Measurements from ENCODE around the gene INSR. TPM values are rescaled to one million over a fixed set of nuclear protein-coding genes. Genes with fewer than 3 reads are reported as not detected.

Gene INSR
- total RNA-seq, 2 experiments from 2014 or later: 3.7 to 3.9 TPM

DNA sequence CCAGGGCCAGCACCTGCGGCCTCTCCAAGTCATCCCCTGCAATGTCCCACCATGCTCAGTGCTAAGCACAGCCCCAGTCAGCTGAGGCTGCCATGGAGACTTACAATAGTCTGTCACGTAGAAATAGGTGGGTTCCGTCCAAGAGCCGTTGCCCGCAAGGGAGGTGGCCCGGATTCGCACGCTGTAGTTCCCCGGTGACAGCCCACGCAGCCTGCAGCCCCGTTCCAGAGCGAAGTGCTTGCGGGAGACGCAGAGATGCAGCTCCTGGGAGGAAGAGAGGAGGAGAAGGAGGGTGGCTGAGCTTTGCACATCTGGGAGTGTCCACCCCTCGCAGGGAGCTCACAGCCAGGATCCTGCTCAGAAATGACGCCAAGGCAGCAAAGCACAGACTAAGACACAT is 162.2 kb downstream of the INSR start:
- H3K36me3 Mint-ChIP-seq (ENCODE audit: low read depth): no peaks in the 10 kb centered on the region
- intact Hi-C loops (cut with micrococcal nuclease): no loop called here
- CTCF ChIA-PET: no interaction called here
- H3K4me1 Mint-ChIP-seq (ENCODE audit: low read depth): no peaks in the 10 kb centered on the region
- no peak overlapping the region for H3K27ac Mint-ChIP-seq
- H3K27me3 Mint-ChIP-seq (ENCODE audit: low read depth): no peaks in the 10 kb centered on the region
- peaks cover 3% of the 10 kb centered on the region for H3K9me3 Mint-ChIP-seq
- H3K4me3 Mint-ChIP-seq: no peak overlapping the region
- DNase-seq: no peak

- Mint-ChIP-seq H3K27me3 (ENCODE audit: low read depth) (no peaks in the 10 kb centered on the region), H3K27ac (no peak overlapping the region), H3K9me3 (peaks cover 15% of the 10 kb centered on the region), H3K36me3 (ENCODE audit: low read depth) (peaks cover 8% of the 10 kb centered on the region), H3K4me3 (no peak overlapping the region), H3K4me1 (ENCODE audit: low read depth) (no peaks in the 10 kb centered on the region)
- intact Hi-C loops (cut with micrococcal nuclease): no loop called here
- no peak for DNase-seq
- CTCF ChIA-PET: interaction anchor here (0.8 kb wide), 1 partner anchor 28 kb away, joined by 3 read pairs; no protein-coding TSS in a partner anchor
Measured at GRCh38 chr19:7130043-7130442, 164.2 kb downstream of the INSR start.

- no peaks in the 10 kb centered on the region for H3K4me1 Mint-ChIP-seq (ENCODE audit: low read depth)
- intact Hi-C loops (cut with micrococcal nuclease): no loop called here
- CTCF ChIA-PET: interaction anchor here (0.5 to 1.2 kb wide), 3 partner anchors 23 to 1668 kb away, joined by 3 to 5 read pairs (median 4); no protein-coding TSS in a partner anchor
- H3K36me3 Mint-ChIP-seq (ENCODE audit: low read depth): peaks cover 12% of the 10 kb centered on the region
- no peak for DNase-seq
- peaks cover 19% of the 10 kb centered on the region for H3K9me3 Mint-ChIP-seq
- H3K27ac Mint-ChIP-seq: no peak overlapping the region
- H3K4me3 Mint-ChIP-seq: no peak overlapping the region
- H3K27me3 Mint-ChIP-seq (ENCODE audit: low read depth): no peaks in the 10 kb centered on the region
Measured at GRCh38 chr19:7126132-7126531, 168.1 kb downstream of the INSR start.

DNA sequence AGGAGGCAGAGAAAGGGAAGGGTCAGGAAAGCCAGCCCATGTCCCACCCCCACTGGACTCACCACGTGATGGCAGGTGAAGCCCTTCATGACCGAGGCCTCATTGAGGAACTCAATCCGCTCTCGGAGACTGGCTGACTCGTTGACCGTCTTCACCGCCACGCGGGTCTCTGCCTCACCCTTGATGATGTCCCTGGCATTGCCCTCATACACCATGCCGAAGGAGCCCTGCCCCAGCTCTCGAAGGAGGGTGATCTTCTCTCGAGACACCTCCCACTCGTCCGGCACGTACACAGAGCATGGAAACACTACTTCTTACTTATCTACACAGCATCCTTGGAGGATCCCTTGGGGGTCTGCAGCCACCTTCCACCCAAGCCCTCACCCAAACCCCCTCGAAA is 169.0 kb downstream of the INSR start:
- Mint-ChIP-seq H3K4me1 (ENCODE audit: low read depth) (no peaks in the 10 kb centered on the region), H3K27me3 (ENCODE audit: low read depth) (no peaks in the 10 kb centered on the region), H3K9me3 (peaks cover 19% of the 10 kb centered on the region), H3K27ac (no peak overlapping the region), H3K36me3 (ENCODE audit: low read depth) (peaks cover 12% of the 10 kb centered on the region), H3K4me3 (no peak overlapping the region)
- no peak for DNase-seq
- intact Hi-C loops (cut with micrococcal nuclease): no loop called here
- CTCF ChIA-PET: interaction anchor here (0.6 kb wide), 1 partner anchor 617 kb away, joined by 3 read pairs; no protein-coding TSS in a partner anchor

DNA sequence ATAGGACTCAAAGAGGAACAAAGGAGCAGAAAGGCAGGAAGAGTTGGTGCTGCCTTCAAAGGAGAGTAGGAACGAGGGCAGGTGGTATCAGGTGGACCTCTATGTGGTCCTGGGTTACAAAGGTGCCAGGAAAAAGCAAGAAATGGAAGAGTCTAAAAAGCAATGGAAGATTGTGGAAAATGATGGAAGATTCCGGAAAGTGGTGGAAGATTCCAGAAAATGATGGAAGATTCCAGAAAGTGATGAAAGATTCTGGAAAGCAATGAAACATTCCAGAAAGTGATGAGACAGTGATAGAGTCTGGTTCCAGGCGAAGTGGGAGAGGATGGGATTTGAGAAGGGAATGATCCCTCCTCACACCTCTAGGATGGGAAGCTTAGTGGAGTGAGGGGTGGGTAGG is 169.4 kb downstream of the INSR start:
- intact Hi-C loops (cut with micrococcal nuclease): no loop called here
- H3K4me1 Mint-ChIP-seq (ENCODE audit: low read depth): no peaks in the 10 kb centered on the region
- CTCF ChIA-PET: no interaction called here
- no peak overlapping the region for H3K27ac Mint-ChIP-seq
- no peak for DNase-seq
- H3K27me3 Mint-ChIP-seq (ENCODE audit: low read depth): no peaks in the 10 kb centered on the region
- H3K9me3 Mint-ChIP-seq: peaks cover 17% of the 10 kb centered on the region
- H3K4me3 Mint-ChIP-seq: no peak overlapping the region
- H3K36me3 Mint-ChIP-seq (ENCODE audit: low read depth): peaks cover 12% of the 10 kb centered on the region

DNA sequence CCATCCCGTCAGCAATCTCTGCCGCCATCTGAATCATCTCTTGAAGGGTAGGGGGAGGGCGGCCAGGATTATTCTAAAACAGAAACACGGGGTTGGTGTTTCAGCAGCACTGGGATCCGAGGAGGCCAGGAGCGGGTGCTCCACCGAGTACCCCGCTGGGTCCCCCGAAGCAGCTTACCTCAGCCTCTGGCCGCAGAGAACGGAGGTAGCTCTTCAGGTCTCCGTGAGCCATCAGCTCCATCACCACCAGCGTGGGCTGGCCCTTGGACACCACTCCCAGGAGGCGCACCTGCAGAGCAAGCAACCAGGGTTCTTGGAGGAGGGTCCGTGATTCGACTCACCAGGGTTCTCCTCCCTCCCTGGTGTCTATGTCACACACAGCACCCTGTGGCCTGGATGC is 171.5 kb downstream of the INSR start:
- Mint-ChIP-seq H3K27me3 (ENCODE audit: low read depth) (no peaks in the 10 kb centered on the region), H3K4me1 (ENCODE audit: low read depth) (no peaks in the 10 kb centered on the region), H3K27ac (no peak overlapping the region), H3K9me3 (peaks cover 17% of the 10 kb centered on the region), H3K36me3 (ENCODE audit: low read depth) (peaks cover 12% of the 10 kb centered on the region), H3K4me3 (no peak overlapping the region)
- intact Hi-C loops (cut with micrococcal nuclease): no loop called here
- no peak for DNase-seq
- CTCF ChIA-PET: no interaction called here

- peaks cover 8% of the 10 kb centered on the region for H3K9me3 Mint-ChIP-seq
- intact Hi-C loops (cut with micrococcal nuclease): no loop called here
- H3K4me1 Mint-ChIP-seq (ENCODE audit: low read depth): no peaks in the 10 kb centered on the region
- peaks cover 8% of the 10 kb centered on the region for H3K36me3 Mint-ChIP-seq (ENCODE audit: low read depth)
- no peaks in the 10 kb centered on the region for H3K27me3 Mint-ChIP-seq (ENCODE audit: low read depth)
- CTCF ChIA-PET: no interaction called here
- no peak overlapping the region for H3K4me3 Mint-ChIP-seq
- DNase-seq: no peak
- no peak overlapping the region for H3K27ac Mint-ChIP-seq
Measured at GRCh38 chr19:7120499-7120898, 173.7 kb downstream of the INSR start.

GRCh38 chr19:7119582-7119981 is 174.6 kb downstream of the INSR start:
- intact Hi-C loops (cut with micrococcal nuclease): no loop called here
- Mint-ChIP-seq H3K4me3 (no peak overlapping the region), H3K27ac (no peak overlapping the region), H3K9me3 (peaks cover under 1% of the 10 kb centered on the region), H3K36me3 (ENCODE audit: low read depth) (peaks cover under 1% of the 10 kb centered on the region), H3K27me3 (ENCODE audit: low read depth) (no peaks in the 10 kb centered on the region), H3K4me1 (ENCODE audit: low read depth) (no peaks in the 10 kb centered on the region)
- DNase-seq: no peak
- CTCF ChIA-PET: interaction anchor here (0.5 kb wide), 1 partner anchor 1016 kb away, joined by 4 read pairs; no protein-coding TSS in a partner anchor

- CTCF ChIA-PET: no interaction called here
Measured at GRCh38 chr19:7117248-7117647, 177.0 kb downstream of the INSR start.

DNA sequence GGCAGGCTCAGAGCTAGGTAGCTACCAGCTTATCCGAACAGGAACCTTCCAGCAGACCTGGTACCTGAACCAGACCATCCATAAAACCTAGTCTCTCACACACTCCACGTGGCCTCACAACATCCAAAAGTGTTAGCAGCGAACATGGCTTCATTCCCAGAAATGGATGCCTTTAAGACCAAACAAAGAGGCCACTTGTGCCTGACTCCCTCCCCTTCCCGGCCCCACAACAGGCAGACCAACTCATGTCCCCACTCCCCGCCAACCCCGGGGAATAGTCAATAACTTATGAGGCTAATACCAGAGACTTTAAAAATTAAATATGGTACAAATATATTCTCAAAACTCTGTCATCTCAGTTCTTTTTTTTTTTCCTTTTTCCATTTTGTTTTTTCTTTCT is 178.5 kb downstream of the INSR start:
- CTCF ChIA-PET: interaction anchor here (0.6 to 1.0 kb wide), 3 partner anchors 13 to 281 kb away, joined by 3 read pairs; no protein-coding TSS in a partner anchor
- no peak overlapping the region for H3K4me3 Mint-ChIP-seq
- H3K4me1 Mint-ChIP-seq (ENCODE audit: low read depth): no peaks in the 10 kb centered on the region
- no peaks in the 10 kb centered on the region for H3K36me3 Mint-ChIP-seq (ENCODE audit: low read depth)
- intact Hi-C loops (cut with micrococcal nuclease): no loop called here
- no peak overlapping the region for H3K27ac Mint-ChIP-seq
- H3K27me3 Mint-ChIP-seq (ENCODE audit: low read depth): peaks cover 2% of the 10 kb centered on the region
- DNase-seq: no peak
- peaks cover 5% of the 10 kb centered on the region for H3K9me3 Mint-ChIP-seq

More at GRCh38 chr19:7117248-7117647, 177.0 kb downstream of the INSR start:
- Mint-ChIP-seq H3K36me3 (ENCODE audit: low read depth) (no peaks in the 10 kb centered on the region), H3K9me3 (peaks cover 5% of the 10 kb centered on the region), H3K27ac (no peak overlapping the region), H3K27me3 (ENCODE audit: low read depth) (peaks cover 2% of the 10 kb centered on the region), H3K4me1 (ENCODE audit: low read depth) (no peaks in the 10 kb centered on the region), H3K4me3 (no peak overlapping the region)
- intact Hi-C loops (cut with micrococcal nuclease): no loop called here
- DNase-seq: no peak

GRCh38 chr19:7113233-7113632 is 181.0 kb downstream of the INSR start:
- no peaks in the 10 kb centered on the region for H3K4me1 Mint-ChIP-seq (ENCODE audit: low read depth)
- intact Hi-C loops (cut with micrococcal nuclease): no loop called here
- DNase-seq: no peak
- no peak overlapping the region for H3K4me3 Mint-ChIP-seq
- H3K27ac Mint-ChIP-seq: no peak overlapping the region
- no peaks in the 10 kb centered on the region for H3K36me3 Mint-ChIP-seq (ENCODE audit: low read depth)
- peaks cover 5% of the 10 kb centered on the region for H3K9me3 Mint-ChIP-seq
- peaks cover 2% of the 10 kb centered on the region for H3K27me3 Mint-ChIP-seq (ENCODE audit: low read depth)
- CTCF ChIA-PET: no interaction called here

GRCh38 chr19:7112675-7113074 is 181.5 kb downstream of the INSR start:
- CTCF ChIA-PET: no interaction called here
- H3K27ac Mint-ChIP-seq: no peak overlapping the region
- H3K9me3 Mint-ChIP-seq: peaks cover 5% of the 10 kb centered on the region
- intact Hi-C loops (cut with micrococcal nuclease): no loop called here
- no peak overlapping the region for H3K4me3 Mint-ChIP-seq
- no peaks in the 10 kb centered on the region for H3K36me3 Mint-ChIP-seq (ENCODE audit: low read depth)
- peaks cover 2% of the 10 kb centered on the region for H3K27me3 Mint-ChIP-seq (ENCODE audit: low read depth)
- no peak for DNase-seq
- H3K4me1 Mint-ChIP-seq (ENCODE audit: low read depth): no peaks in the 10 kb centered on the region

- intact Hi-C loops (cut with micrococcal nuclease): no loop called here
- CTCF ChIA-PET: interaction anchor here (0.8 to 1.1 kb wide), 2 partner anchors 8 to 26 kb away, joined by 5 to 7 read pairs; no protein-coding TSS in a partner anchor
Measured at GRCh38 chr19:7109678-7110289, 184.4 kb downstream of the INSR start.

More at GRCh38 chr19:7109678-7110289, 184.4 kb downstream of the INSR start:
- no peaks in the 10 kb centered on the region for H3K36me3 Mint-ChIP-seq (ENCODE audit: low read depth)
- H3K4me1 Mint-ChIP-seq (ENCODE audit: low read depth): no peaks in the 10 kb centered on the region
- peaks cover 5% of the 10 kb centered on the region for H3K9me3 Mint-ChIP-seq
- no peak overlapping the region for H3K4me3 Mint-ChIP-seq
- DNase-seq: no peak
- peaks cover 2% of the 10 kb centered on the region for H3K27me3 Mint-ChIP-seq (ENCODE audit: low read depth)
- H3K27ac Mint-ChIP-seq: no peak overlapping the region
